ENCODE measurements around the gene OGG1. TPM values are rescaled to one million over a fixed set of nuclear protein-coding genes. Genes with fewer than 3 reads are reported as not detected.

The OGG1 gene
- polyA plus RNA-seq, 2 of the 4 experiments (the other 2 are of a cell fraction), result 18.1 to 21.2 TPM

DNA sequence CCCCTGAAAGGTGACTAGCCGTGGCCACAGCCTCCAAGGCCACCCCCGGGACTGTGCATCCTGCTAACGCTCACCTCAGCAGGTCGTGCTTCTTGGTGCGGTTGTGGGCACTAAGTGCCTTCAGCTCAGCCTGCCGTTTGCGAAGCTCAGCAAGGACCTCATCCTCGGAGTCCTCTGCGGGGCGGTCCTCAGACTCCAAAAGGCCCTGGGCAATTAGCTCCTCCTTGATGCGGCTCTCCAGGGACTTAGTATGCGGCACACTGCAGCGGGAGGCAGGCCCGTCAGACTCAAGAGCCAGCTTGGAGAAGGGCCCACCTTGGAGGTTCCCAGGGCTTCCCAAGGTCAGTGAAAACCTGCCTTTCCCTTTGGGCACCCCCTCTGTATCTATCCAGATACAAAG, 34.2 kb downstream of the OGG1 start:
- TF ChIP-seq CBX8 (IDR thresholded peaks at IDR 0.05), result no peak
- TF ChIP-seq MAFK (IDR thresholded peaks at IDR 0.05; ENCODE audit: partially characterized antibody), result no peak
- TF ChIP-seq, protein P1, sequence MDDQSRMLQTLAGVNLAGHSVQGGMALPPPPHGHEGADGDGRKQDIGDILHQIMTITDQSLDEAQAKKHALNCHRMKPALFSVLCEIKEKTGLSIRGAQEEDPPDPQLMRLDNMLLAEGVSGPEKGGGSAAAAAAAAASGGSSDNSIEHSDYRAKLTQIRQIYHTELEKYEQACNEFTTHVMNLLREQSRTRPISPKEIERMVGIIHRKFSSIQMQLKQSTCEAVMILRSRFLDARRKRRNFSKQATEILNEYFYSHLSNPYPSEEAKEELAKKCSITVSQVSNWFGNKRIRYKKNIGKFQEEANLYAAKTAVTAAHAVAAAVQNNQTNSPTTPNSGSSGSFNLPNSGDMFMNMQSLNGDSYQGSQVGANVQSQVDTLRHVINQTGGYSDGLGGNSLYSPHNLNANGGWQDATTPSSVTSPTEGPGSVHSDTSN (IDR thresholded peaks at IDR 0.05), result no peak
- no peak for TF ChIP-seq HMGXB4 (CRISPR knock-in tag; IDR thresholded peaks at IDR 0.05; ENCODE audit: borderline replicate concordance)
- no peak for TF ChIP-seq POLR2A (IDR thresholded peaks at IDR 0.05; ENCODE audit: low read length)
- TF ChIP-seq GATA3 (IDR thresholded peaks at IDR 0.05; ENCODE audit: borderline replicate concordance), result no peak
- TF ChIP-seq EP300 (IDR thresholded peaks at IDR 0.05), result no peak
- TF ChIP-seq ZFP36 (IDR thresholded peaks at IDR 0.05; ENCODE audit: borderline replicate concordance, partially characterized antibody), result no peak
- TF ChIP-seq NFE2L2 (conservative IDR thresholded peaks at IDR 0.05; ENCODE audit: low read length), result no peak
- TF ChIP-seq, protein P2, sequence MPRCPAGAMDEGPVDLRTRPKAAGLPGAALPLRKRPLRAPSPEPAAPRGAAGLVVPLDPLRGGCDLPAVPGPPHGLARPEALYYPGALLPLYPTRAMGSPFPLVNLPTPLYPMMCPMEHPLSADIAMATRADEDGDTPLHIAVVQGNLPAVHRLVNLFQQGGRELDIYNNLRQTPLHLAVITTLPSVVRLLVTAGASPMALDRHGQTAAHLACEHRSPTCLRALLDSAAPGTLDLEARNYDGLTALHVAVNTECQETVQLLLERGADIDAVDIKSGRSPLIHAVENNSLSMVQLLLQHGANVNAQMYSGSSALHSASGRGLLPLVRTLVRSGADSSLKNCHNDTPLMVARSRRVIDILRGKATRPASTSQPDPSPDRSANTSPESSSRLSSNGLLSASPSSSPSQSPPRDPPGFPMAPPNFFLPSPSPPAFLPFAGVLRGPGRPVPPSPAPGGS (IDR thresholded peaks at IDR 0.05), result no peak
- TF ChIP-seq NR3C1 (IDR thresholded peaks at IDR 0.05), result no peak
- TF ChIP-seq ZNF302 (CRISPR knock-in tag; IDR thresholded peaks at IDR 0.05), result no peak
- DNase-seq (ENCODE audit: low read depth in 1 of 2, low spot score in 1 of 2) (no peak), FAIRE-seq (no peak), ATAC-seq (no peak)
- ChIA-PET CTCF (no interaction called here), POLR2A (interaction anchor here (1.1 kb wide), 1 partner anchor 9 kb away, joined by 3 read pairs; the partner anchor contains the start of genes ARPC4 and TADA3)
- 95% methylated on average over 10 of the region's 14 CpGs for WGBS (ENCODE audit: missing lambda C conversion rate)
- Histone ChIP-seq H3K4me2 (no peak overlapping the region), H3K4me3 (no peak overlapping the region), H3K27ac (no peak overlapping the region), H3K9me3 (no peaks in the 10 kb centered on the region), H3K4me1 (no peaks in the 10 kb centered on the region)

DNA sequence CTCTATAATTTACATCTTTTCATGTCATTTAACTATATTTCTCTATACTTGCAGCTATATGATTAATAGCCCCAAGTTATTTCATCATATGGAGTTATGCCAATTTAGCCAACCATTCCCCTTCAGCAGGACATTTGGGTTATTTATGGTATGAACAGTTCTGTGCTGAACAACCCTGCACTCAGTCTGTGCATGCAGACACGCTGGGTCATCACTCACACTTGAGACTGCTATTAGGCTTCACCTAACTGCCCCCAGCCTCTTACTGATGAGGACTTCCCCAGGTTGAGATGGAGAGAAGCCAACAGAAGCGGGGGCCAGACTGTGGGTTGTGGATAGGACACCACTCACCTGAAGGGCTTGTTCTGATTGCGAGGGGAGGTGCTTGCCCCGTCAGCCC, 35.2 kb downstream of the OGG1 start:
- DNase-seq (ENCODE audit: low read depth in 1 of 2, low spot score in 1 of 2), result no peak
- 93% methylated on average over 4 of the region's 4 CpGs for WGBS (ENCODE audit: missing lambda C conversion rate)
- POLR2A ChIA-PET, result interaction anchor here (1.1 kb wide), 1 partner anchor 8 kb away, joined by 3 read pairs; the partner anchor contains the start of genes ARPC4 and TADA3
- no peak for TF ChIP-seq NR3C1 (IDR thresholded peaks at IDR 0.05)
- TF ChIP-seq MAZ (IDR thresholded peaks at IDR 0.05; ENCODE audit: borderline replicate concordance, low read depth, low read length), result no peak
- TF ChIP-seq GATA3 (IDR thresholded peaks at IDR 0.05; ENCODE audit: borderline replicate concordance), result no peak
- H3K4me1 ChIP-seq, result no peaks in the 10 kb centered on the region
- H3K9me3 ChIP-seq, result no peaks in the 10 kb centered on the region
- no peak overlapping the region for H3K27ac ChIP-seq
- CTCF ChIA-PET, result interaction anchor here (1.4 to 1.6 kb wide), 2 partner anchors 24 to 69 kb away, joined by 4 to 5 read pairs; no protein-coding TSS in a partner anchor
- ATAC-seq, result no peak
- H3K4me2 ChIP-seq, result no peak overlapping the region
- FAIRE-seq, result no peak
- H3K4me3 ChIP-seq, result no peak overlapping the region

- no peaks in the 10 kb centered on the region for H3K9me3 ChIP-seq
- DNase-seq (ENCODE audit: low read depth in 1 of 2, low spot score in 1 of 2), result no peak
- no peak overlapping the region for H3K4me2 ChIP-seq
- peaks cover under 1% of the 10 kb centered on the region; the same call in 1 of the 3 replicates for H3K4me1 ChIP-seq
- no peak overlapping the region for H3K27ac ChIP-seq
- TF ChIP-seq EHMT2 (IDR thresholded peaks at IDR 0.05; ENCODE audit: low read depth), result no peak
- no peak overlapping the region for H3K4me3 ChIP-seq
- 86% methylated on average over 7 of the region's 7 CpGs for WGBS (ENCODE audit: missing lambda C conversion rate)
- ATAC-seq, result no peak
- ChIA-PET CTCF (interaction anchor here (1.4 to 1.6 kb wide), 3 partner anchors 7 to 70 kb away, joined by 3 to 5 read pairs (median 4); no protein-coding TSS in a partner anchor), POLR2A (no interaction called here)
- FAIRE-seq, result no peak
These were observed 35.9 kb downstream of the OGG1 start for GRCh38 chr3:9785602-9786001.

- ChIA-PET CTCF (interaction anchor here (0.6 to 1.5 kb wide), 3 partner anchors 8 to 327 kb away, joined by 3 to 4 read pairs (median 3); no protein-coding TSS in a partner anchor), POLR2A (no interaction called here)
- no peak overlapping the region for H3K27ac ChIP-seq
- no peak for DNase-seq (ENCODE audit: low read depth in 1 of 2, low spot score in 1 of 2)
- FAIRE-seq, result no peak
- no peak overlapping the region for H3K4me3 ChIP-seq
- H3K9me3 ChIP-seq, result no peaks in the 10 kb centered on the region
- no peak for ATAC-seq
- 97% methylated on average over 6 of the region's 7 CpGs for WGBS (ENCODE audit: missing lambda C conversion rate)
- no peak overlapping the region for H3K4me2 ChIP-seq
- H3K4me1 ChIP-seq, result peaks cover 7% of the 10 kb centered on the region; the same call in 2 of the 3 replicates
- TF ChIP-seq NPAS2 (CRISPR knock-in tag; IDR thresholded peaks at IDR 0.05; ENCODE audit: borderline replicate concordance) (no peak), HOXA7 (CRISPR knock-in tag; IDR thresholded peaks at IDR 0.05) (no peak)
These were observed 36.5 kb downstream of the OGG1 start for GRCh38 chr3:9786209-9786739.
